ENCODE data around the gene FAM227A. TPM values are rescaled to one million over a fixed set of nuclear protein-coding genes. Genes with fewer than 3 reads are reported as not detected.
A peak's percentile ranks its signal among the peaks of the same experiment; 100 is the strongest.

The FAM227A gene
- total RNA-seq, 2 donors from 2014 or later = 1.3 to 3.6 TPM

GRCh38 chr22:38675833-38676232 is 19.6 kb upstream of the FAM227A start:
- Histone ChIP-seq H3K27ac (no peak overlapping the region), H3K4me1 (no peaks in the 10 kb centered on the region), H3K36me3 (replicated peaks in 1 of 2; ENCODE audit: insufficient read depth in 1 of 2, low read depth in 2 of 2) (peaks cover 7 to 13% of the 10 kb centered on the region in 2 donors), H3K4me3 (no peak overlapping the region), H3K27me3 (no peaks in the 10 kb centered on the region), H3K9me3 (no peaks in the 10 kb centered on the region)
- ATAC-seq (no peak), DNase-seq (no peak)
- TF ChIP-seq POLR2A (IDR thresholded peaks at IDR 0.05) (no peak), CTCF (IDR thresholded peaks at IDR 0.05) (no peak)
- WGBS, 2 donors = 86 to 92% methylated on average over 2 to 3 of the region's 3 CpGs
- intact Hi-C loops (cut with DNase I) = no loop called here

GRCh38 chr22:38674888-38675287 is 18.7 kb upstream of the FAM227A start:
- H3K27me3 ChIP-seq = no peaks in the 10 kb centered on the region
- H3K4me1 ChIP-seq = no peaks in the 10 kb centered on the region
- peaks cover 7 to 14% of the 10 kb centered on the region in 2 donors for H3K36me3 ChIP-seq (replicated peaks in 1 of 2; ENCODE audit: insufficient read depth in 1 of 2, low read depth in 2 of 2)
- intact Hi-C loops (cut with DNase I) = no loop called here
- H3K27ac ChIP-seq = no peak overlapping the region
- no peak for ATAC-seq
- DNase-seq = no peak
- no peaks in the 10 kb centered on the region for H3K9me3 ChIP-seq
- WGBS, 2 donors = 74 to 79% methylated on average over 3 to 5 of the region's 5 CpGs
- H3K4me3 ChIP-seq = no peak overlapping the region
- TF ChIP-seq POLR2A (IDR thresholded peaks at IDR 0.05) = no peak
- TF ChIP-seq CTCF (IDR thresholded peaks at IDR 0.05) = no peak

GRCh38 chr22:38657045-38657909 is 1.1 kb upstream of the FAM227A start:
- H3K27me3 ChIP-seq = no peaks in the 10 kb centered on the region
- 4 to 7% methylated on average over 14 to 16 of the region's 16 CpGs for WGBS, 2 donors
- no peaks in the 10 kb centered on the region for H3K36me3 ChIP-seq (replicated peaks in 1 of 2; ENCODE audit: insufficient read depth in 1 of 2, low read depth in 2 of 2)
- H3K4me1 ChIP-seq = peaks cover 13% of the 10 kb centered on the region
- peak overlapping the region; percentile 88 to 96 (median 94) for H3K27ac ChIP-seq
- H3K4me3 ChIP-seq = peak overlapping the region; percentile 70 to 97
- H3K9me3 ChIP-seq = no peaks in the 10 kb centered on the region
- intact Hi-C loops (cut with DNase I) = no loop called here
- DNase-seq = peak; percentile 39 to 56 (median 40)
- TF ChIP-seq CTCF (IDR thresholded peaks at IDR 0.05) (no peak), POLR2A (IDR thresholded peaks at IDR 0.05) (no peak)
- peak; percentile 34 for ATAC-seq

- intact Hi-C loops (cut with DNase I) = no loop called here
Observed at GRCh38 chr22:38655519-38656255, 505 bp downstream of the FAM227A start.

More at GRCh38 chr22:38655519-38656255, 505 bp downstream of the FAM227A start:
- DNase-seq = peak in 1 of 4 donors; percentile 17
- H3K36me3 ChIP-seq (replicated peaks in 1 of 2; ENCODE audit: insufficient read depth in 1 of 2, low read depth in 2 of 2) = no peaks in the 10 kb centered on the region
- H3K4me1 ChIP-seq = peaks cover 13% of the 10 kb centered on the region
- H3K4me3 ChIP-seq = peak overlapping the region; percentile 70 to 97
- H3K27me3 ChIP-seq = no peaks in the 10 kb centered on the region
- 7 to 11% methylated on average over 15 to 22 of the region's 22 CpGs for WGBS, 2 donors
- H3K27ac ChIP-seq = peak overlapping the region; percentile 88 to 96 (median 94)
- no peaks in the 10 kb centered on the region for H3K9me3 ChIP-seq
- no peak for TF ChIP-seq POLR2A (IDR thresholded peaks at IDR 0.05)
- no peak for TF ChIP-seq CTCF (IDR thresholded peaks at IDR 0.05)
- ATAC-seq = no peak

Data from body of pancreas (tissue), 4 donors.